CD1c-positive myeloid dendritic cell (primary cell): ENCODE measurements around the gene SLIT1.
"Not testable (repeated sequence)": the region's sequence is repeated elsewhere in the genome, so short reads cannot be mapped to it uniquely, and the experiment has no call there.

ENCODE experiments used
- DNase-seq: peaks from one replicate; pipeline ENCODE4 v3.0.0-alpha.2; 2016; ENCODE audit errors: extremely low spot score

Gene SLIT1

GRCh38 chr10:97046456-97047082 lies 139.2 kb downstream of the SLIT1 start:
- no peak for DNase-seq

GRCh38 chr10:97043563-97043855 lies 142.2 kb downstream of the SLIT1 start:
- DNase-seq = no peak

GRCh38 chr10:97042716-97043562 lies 142.8 kb downstream of the SLIT1 start:
- no peak for DNase-seq

- no peak for DNase-seq
Observed at GRCh38 chr10:97042081-97042480, 143.7 kb downstream of the SLIT1 start.

GRCh38 chr10:97040706-97041105 lies 145.1 kb downstream of the SLIT1 start:
- no peak for DNase-seq

- DNase-seq = no peak
Observed at GRCh38 chr10:97040248-97040584, 145.5 kb downstream of the SLIT1 start.

GRCh38 chr10:97039538-97040247 lies 146.1 kb downstream of the SLIT1 start:
- no peak for DNase-seq

GRCh38 chr10:97038688-97039087 lies 147.1 kb downstream of the SLIT1 start:
- DNase-seq = no peak

- peak; percentile 87 for DNase-seq
Observed at GRCh38 chr10:97037365-97038361, 148.1 kb downstream of the SLIT1 start.

GRCh38 chr10:97034958-97035769 lies 150.6 kb downstream of the SLIT1 start:
- DNase-seq = no peak

- DNase-seq = no peak
Observed at GRCh38 chr10:97034301-97034700, 151.5 kb downstream of the SLIT1 start.

- not testable (repeated sequence) for DNase-seq
Observed at GRCh38 chr10:97033841-97034240, 151.9 kb downstream of the SLIT1 start.

- DNase-seq = no peak
Observed at GRCh38 chr10:97032624-97033023, 153.1 kb downstream of the SLIT1 start.

- no peak for DNase-seq
Observed at GRCh38 chr10:97031459-97031858, 154.3 kb downstream of the SLIT1 start.

GRCh38 chr10:97030894-97031293 lies 154.9 kb downstream of the SLIT1 start:
- no peak for DNase-seq

- DNase-seq = no peak
Observed at GRCh38 chr10:97029271-97029670, 156.5 kb downstream of the SLIT1 start.

GRCh38 chr10:97028832-97029178 lies 157.0 kb downstream of the SLIT1 start:
- DNase-seq = no peak

- no peak for DNase-seq
Observed at GRCh38 chr10:97028126-97028831, 157.5 kb downstream of the SLIT1 start.

- peak; percentile 67 for DNase-seq
Observed at GRCh38 chr10:97025613-97026242, 160.0 kb downstream of the SLIT1 start.
